NAMALWA (cell line): ENCODE measurements around the gene AGO4.
"Not testable (repeated sequence)": the region's sequence is repeated elsewhere in the genome, so short reads cannot be mapped to it uniquely, and the experiment has no call there.

Source experiments
- DNase-seq: peaks from one replicate; pipeline ENCODE4 v3.0.0-alpha.2; 2015; ENCODE audit warnings: low spot score

The AGO4 gene

GRCh38 chr1:35810096-35810881 lies 2.5 kb downstream of the AGO4 start:
- DNase-seq: no peak

GRCh38 chr1:35812754-35813153 lies 4.9 kb downstream of the AGO4 start:
- DNase-seq: not testable (repeated sequence)

DNA sequence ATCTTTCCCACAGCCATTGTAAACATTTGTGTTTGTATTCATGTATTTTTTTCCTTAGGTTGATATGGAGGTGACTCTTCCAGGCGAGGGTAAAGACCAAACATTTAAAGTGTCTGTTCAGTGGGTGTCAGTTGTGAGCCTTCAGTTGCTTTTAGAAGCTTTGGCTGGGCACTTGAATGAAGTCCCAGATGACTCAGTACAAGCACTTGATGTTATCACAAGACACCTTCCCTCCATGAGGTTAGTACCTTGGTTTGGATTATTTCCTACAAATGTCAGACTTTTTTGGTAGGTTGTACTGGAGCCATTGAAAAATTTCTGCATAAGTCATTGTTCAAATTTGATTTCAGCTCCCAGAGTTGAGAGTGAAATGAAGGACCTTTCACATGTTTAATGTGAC lies 17.4 kb downstream of the AGO4 start:
- DNase-seq: no peak

- no peak for DNase-seq
Observed at GRCh38 chr1:35832276-35832905, 24.6 kb downstream of the AGO4 start.

DNA sequence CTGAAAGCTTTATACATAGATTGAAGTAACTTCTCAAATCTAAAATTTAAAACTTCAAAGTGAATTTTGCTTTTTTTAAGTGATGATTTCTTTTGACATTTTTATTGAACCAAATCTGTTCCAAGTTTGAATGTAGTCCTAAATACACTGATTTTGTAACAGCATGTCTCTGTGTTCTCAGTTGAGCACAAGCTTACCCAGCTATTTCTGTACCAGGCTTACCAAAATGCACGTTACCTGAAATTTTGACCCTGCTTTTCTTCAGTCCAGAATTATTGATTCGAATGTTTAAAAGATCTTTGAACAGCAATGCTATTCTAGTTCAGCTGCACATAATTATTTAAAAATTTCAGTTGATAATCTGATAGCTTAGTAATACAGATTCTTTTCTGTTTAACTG lies 25.6 kb downstream of the AGO4 start:
- DNase-seq: no peak

- DNase-seq: no peak
Observed at GRCh38 chr1:35834218-35834617, 26.4 kb downstream of the AGO4 start.

GRCh38 chr1:35835398-35835797 lies 27.6 kb downstream of the AGO4 start:
- DNase-seq: no peak

- DNase-seq: no peak
Observed at GRCh38 chr1:35836734-35837133, 28.9 kb downstream of the AGO4 start.

DNA sequence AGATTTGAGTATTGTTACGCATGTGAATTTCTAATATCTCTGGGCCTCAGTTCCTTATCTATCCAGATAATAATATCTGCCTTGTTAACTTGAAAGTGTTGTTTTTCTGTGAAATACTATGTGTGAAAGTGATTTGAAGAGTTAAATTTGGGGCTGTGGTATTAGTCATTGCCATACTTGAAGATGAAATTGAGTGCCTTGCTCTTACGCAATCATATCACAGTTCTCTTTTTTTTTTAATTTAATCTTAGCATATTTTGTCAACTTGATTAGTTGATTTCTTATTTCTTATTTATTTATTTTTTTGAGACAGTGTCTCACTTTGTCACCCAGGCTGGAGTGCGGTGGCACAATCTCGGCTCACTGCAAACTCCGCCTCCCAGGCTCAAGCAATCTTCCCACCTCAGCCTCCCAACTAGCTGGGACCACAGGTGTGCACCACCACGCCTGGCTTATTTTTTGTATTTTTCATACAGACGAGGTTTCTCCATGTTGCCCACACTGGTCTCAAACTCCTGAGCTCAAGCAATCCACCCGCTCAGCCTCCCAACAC lies 31.0 kb downstream of the AGO4 start:
- no peak for DNase-seq

GRCh38 chr1:35844826-35845225 lies 37.0 kb downstream of the AGO4 start:
- DNase-seq: no peak

DNA sequence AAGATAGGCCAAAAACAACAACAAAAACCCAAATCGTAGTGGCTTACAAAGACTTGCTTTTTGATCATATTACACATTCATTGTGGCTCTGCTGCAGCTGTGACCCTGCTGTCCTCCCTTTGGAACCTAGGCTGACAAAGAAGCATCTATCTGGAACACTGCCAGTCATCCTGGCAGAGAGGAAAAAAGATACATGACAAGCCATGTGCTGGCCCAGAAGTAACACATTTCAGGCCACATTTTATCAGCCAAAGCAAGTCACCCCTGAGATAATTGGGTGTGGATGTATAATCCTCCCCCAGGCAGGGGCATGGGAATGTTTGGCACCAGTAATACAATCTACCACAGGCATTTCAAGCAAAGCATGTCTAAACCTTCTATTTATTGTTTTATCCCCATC lies 38.0 kb downstream of the AGO4 start:
- DNase-seq: no peak

- DNase-seq: no peak
Observed at GRCh38 chr1:35847935-35848565, 40.2 kb downstream of the AGO4 start.

- DNase-seq: no peak
Observed at GRCh38 chr1:35850051-35850450, 42.2 kb downstream of the AGO4 start.

DNA sequence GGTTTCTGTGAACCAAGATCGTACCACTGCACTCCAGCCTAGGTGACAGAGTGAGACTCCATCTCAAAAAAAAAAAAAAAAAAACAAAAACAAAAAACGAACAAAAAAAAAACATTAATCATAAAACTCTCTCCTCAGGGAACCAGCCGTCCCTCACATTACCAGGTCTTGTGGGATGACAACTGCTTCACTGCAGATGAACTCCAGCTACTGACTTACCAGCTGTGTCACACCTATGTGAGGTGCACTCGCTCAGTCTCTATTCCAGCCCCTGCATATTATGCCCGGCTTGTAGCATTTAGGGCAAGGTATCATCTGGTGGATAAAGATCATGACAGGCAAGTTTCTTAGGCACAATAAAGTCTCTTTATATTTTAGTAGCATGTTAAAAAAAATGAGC lies 42.9 kb downstream of the AGO4 start:
- DNase-seq: no peak

DNA sequence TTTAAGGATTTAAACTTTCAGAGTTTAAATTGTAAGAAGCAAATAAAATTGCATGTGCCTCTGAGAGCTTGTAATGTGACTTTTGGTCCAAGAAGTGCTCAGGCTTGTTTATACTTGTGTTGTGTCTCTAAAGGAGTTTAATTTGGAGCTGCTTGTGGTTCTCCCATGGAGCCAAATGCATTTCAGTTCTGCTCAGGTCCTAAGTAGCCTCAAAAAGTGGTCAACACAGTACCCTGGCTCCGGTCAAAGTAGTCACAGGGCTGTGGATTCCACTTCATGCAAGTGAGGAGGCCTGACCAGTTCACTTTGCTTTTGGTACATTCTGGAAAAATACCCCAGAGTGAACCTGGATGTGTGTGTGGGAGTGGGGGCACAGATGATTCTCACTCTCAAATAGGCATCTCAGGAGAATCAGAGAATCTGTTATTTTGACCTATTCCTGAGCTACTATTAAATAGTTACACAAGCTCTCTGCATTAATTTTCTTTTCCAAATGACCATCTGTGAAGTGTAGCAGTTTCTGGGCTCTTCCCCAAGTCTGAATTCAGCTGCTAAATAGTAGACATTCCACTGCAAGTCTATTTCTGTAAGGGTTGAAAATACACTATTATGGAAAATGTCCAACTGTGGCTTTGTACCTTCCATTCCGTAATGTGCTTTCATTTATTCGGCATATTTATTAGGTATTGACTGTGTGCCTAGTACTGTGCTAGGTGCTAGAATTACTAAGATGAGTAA lies 43.5 kb downstream of the AGO4 start:
- DNase-seq: no peak

- no peak for DNase-seq
Observed at GRCh38 chr1:35852241-35852640, 44.4 kb downstream of the AGO4 start.

- no peak for DNase-seq
Observed at GRCh38 chr1:35854989-35855700, 47.3 kb downstream of the AGO4 start.

DNA sequence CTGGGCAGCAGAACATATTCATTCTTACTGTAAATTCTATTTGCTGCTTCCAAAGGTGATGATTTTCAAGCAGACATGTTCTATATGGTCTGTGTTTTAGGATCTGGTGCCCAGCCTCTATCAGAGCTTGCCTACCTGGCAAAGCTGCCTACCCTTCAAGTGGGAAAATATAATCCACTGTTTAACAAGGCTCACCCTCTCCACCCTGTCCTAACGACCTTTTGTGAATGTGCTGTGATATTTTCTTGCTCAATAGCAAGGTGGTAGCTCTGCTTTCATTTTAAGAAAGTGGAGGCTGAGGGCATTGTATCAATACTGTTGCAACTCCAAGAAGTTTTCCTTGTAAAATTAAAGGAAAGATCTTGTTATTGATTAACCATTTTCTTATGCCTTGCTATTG lies 49.1 kb downstream of the AGO4 start:
- no peak for DNase-seq

DNA sequence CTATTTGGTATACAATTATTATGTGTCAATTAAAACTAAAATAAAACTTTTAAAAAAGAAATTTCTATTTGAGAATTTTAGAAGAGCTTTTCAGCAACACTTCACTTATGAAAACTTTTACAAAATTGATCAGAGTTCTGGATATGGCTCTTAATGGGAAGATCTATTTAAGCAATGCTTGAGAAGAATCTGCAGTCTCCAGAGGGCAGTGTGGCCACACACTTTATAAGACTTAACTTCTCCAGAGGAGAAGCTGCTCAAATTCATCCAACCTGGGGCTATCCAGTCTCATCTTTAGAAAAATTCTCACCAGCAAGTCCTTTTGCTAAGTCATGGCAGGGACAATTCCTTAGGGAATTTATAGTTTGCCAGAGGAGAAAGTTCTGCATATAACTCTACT lies 50.0 kb downstream of the AGO4 start:
- DNase-seq: peak; percentile 38

DNA sequence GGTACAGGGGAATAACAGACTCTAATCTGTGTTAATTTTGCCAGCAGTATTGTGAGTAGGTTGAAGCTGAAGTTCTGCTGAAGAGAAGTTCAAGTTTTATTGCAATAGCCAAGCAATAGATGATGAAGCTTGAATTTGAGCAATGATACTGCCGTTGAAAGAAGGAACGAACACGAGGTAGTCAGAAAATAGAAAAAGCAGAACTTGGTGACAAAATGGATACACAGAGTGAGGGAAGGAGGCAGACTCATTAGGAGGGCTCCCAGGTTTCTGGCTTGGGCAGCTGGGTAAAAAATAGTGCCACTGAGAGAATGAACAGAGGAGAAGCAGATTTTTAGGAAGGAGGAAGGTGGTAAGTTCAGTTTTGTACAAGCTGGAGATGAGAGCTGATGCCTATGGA lies 52.9 kb downstream of the AGO4 start:
- DNase-seq: no peak

GRCh38 chr1:35863136-35863535 lies 55.3 kb downstream of the AGO4 start:
- DNase-seq: no peak
